ENCODE results near the gene R3HDML.

GRCh38 chr20:44392088-44392775 is 55.4 kb downstream of the R3HDML start:
- TF ChIP-seq CTCF (IDR thresholded peaks at IDR 0.05) (no peak), EP300 (IDR thresholded peaks at IDR 0.05) (no peak)
